Gastrocnemius medialis (tissue), 4 donors: ENCODE results near the gene PYGO2.

ENCODE experiments used
- CTCF ChIP-seq, 5 experiments: fragments of 450-650 bp in 3 of 5; fragments of 200-600 bp in 2 of 5; sonication (generic) in 2 of 5; IDR thresholded peaks in 4 of 5; conservative IDR thresholded peaks in 1 of 5; 1 replicate in 4 of 5; 2 replicates in 1 of 5; pipeline ENCODE4 v1.5.1; 2016 to 2019; ENCODE audit warnings: antibody characterized with exemption in 5 of 5, mild to moderate bottlenecking in 3 of 5, moderate library complexity in 3 of 5
- POLR2A ChIP-seq, 2 donors: fragments of 450-650 bp; IDR thresholded peaks; one replicate each; pipeline ENCODE4 v1.6.1; 2017; ENCODE audit warnings: antibody characterized with exemption in 2 of 2, mild to moderate bottlenecking in 2 of 2, moderate library complexity in 2 of 2

- TF ChIP-seq CTCF (IDR thresholded peaks at IDR 0.05 in 4 of 5, conservative IDR thresholded peaks at IDR 0.05 in 1 of 5) (no peak), POLR2A (IDR thresholded peaks at IDR 0.05) (no peak)
These were observed 20.8 kb upstream of the PYGO2 start for GRCh38 chr1:154982341-154982740.
